Measurements from ENCODE around the gene INPP5E.

The INPP5E gene

GRCh38 chr9:136439481-136440408 lies at the start of gene INPP5E:
INPP5E (minus strand) TSS chr9:136439845; CDS start chr9:136439419, 426 bp downstream.
- peaks cover 37 to 49% of the 10 kb centered on the region in 2 donors for H3K36me3 Mint-ChIP-seq
- peak within 1 kb of the TSS; percentile 85 to 86 for H3K4me3 Mint-ChIP-seq
- no peaks in the 10 kb centered on the region for H3K9me3 Mint-ChIP-seq
- ATAC-seq (replicated peaks) (peak; percentile 86), DNase-seq (peak; percentile 80)
- H3K27me3 Mint-ChIP-seq = no peaks in the 10 kb centered on the region
- peaks cover 29 to 30% of the 10 kb centered on the region in 2 donors for H3K4me1 Mint-ChIP-seq
- H3K27ac Mint-ChIP-seq = peak within 1 kb of the TSS; percentile 85

GRCh38 chr9:136488247-136489214 lies 48.9 kb upstream of the INPP5E start:
- H3K27me3 Mint-ChIP-seq = peaks cover 4 to 12% of the 10 kb centered on the region in 2 donors
- H3K4me1 Mint-ChIP-seq = peaks cover 5 to 25% of the 10 kb centered on the region in 2 donors
- H3K27ac Mint-ChIP-seq = no peak overlapping the region
- ATAC-seq (replicated peaks) = peak; percentile 54 to 57
- no peak overlapping the region for H3K4me3 Mint-ChIP-seq
- H3K36me3 Mint-ChIP-seq = peaks cover 0 to 2% of the 10 kb centered on the region in 2 donors
- peaks cover 0 to 1% of the 10 kb centered on the region in 2 donors for H3K9me3 Mint-ChIP-seq
- DNase-seq = peak; percentile 58

GRCh38 chr9:136487672-136488071 lies 48.0 kb upstream of the INPP5E start:
- H3K4me1 Mint-ChIP-seq = peaks cover 5 to 25% of the 10 kb centered on the region in 2 donors
- no peak overlapping the region for H3K4me3 Mint-ChIP-seq
- DNase-seq (no peak), ATAC-seq (replicated peaks) (no peak)
- H3K27ac Mint-ChIP-seq = no peak overlapping the region
- peaks cover 0 to 1% of the 10 kb centered on the region in 2 donors for H3K9me3 Mint-ChIP-seq
- H3K27me3 Mint-ChIP-seq = peaks cover 4 to 12% of the 10 kb centered on the region in 2 donors
- H3K36me3 Mint-ChIP-seq = peaks cover 0 to 3% of the 10 kb centered on the region in 2 donors

- peaks cover 5 to 26% of the 10 kb centered on the region in 2 donors for H3K4me1 Mint-ChIP-seq
- ATAC-seq (replicated peaks) = no peak
Observed at GRCh38 chr9:136486823-136487620, 47.4 kb upstream of the INPP5E start.

GRCh38 chr9:136486131-136486530 lies 46.5 kb upstream of the INPP5E start:
- H3K27me3 Mint-ChIP-seq = peaks cover 4 to 12% of the 10 kb centered on the region in 2 donors
- ATAC-seq (replicated peaks) (no peak), DNase-seq (no peak)
- H3K36me3 Mint-ChIP-seq = peaks cover 0 to 7% of the 10 kb centered on the region in 2 donors
- no peak overlapping the region for H3K27ac Mint-ChIP-seq
- peaks cover 10 to 34% of the 10 kb centered on the region in 2 donors for H3K4me1 Mint-ChIP-seq
- H3K4me3 Mint-ChIP-seq = no peak overlapping the region
- H3K9me3 Mint-ChIP-seq = no peaks in the 10 kb centered on the region

More at GRCh38 chr9:136486823-136487620, 47.4 kb upstream of the INPP5E start:
- DNase-seq = no peak
- no peak overlapping the region for H3K27ac Mint-ChIP-seq
- no peak overlapping the region for H3K4me3 Mint-ChIP-seq
- peaks cover 0 to 3% of the 10 kb centered on the region in 2 donors for H3K36me3 Mint-ChIP-seq
- H3K9me3 Mint-ChIP-seq = no peaks in the 10 kb centered on the region
- peaks cover 4 to 12% of the 10 kb centered on the region in 2 donors for H3K27me3 Mint-ChIP-seq

GRCh38 chr9:136485049-136486045 lies 45.7 kb upstream of the INPP5E start:
- H3K36me3 Mint-ChIP-seq = peaks cover 0 to 7% of the 10 kb centered on the region in 2 donors
- peaks cover 4 to 12% of the 10 kb centered on the region in 2 donors for H3K27me3 Mint-ChIP-seq
- peaks cover 10 to 37% of the 10 kb centered on the region in 2 donors for H3K4me1 Mint-ChIP-seq
- H3K27ac Mint-ChIP-seq = peak overlapping the region; percentile 42
- ATAC-seq (replicated peaks) (peak in 1 of 2 donors; percentile 11), DNase-seq (peak; percentile 65)
- H3K9me3 Mint-ChIP-seq = no peaks in the 10 kb centered on the region
- peak overlapping the region; percentile 53 to 58 for H3K4me3 Mint-ChIP-seq

- Mint-ChIP-seq H3K4me1 (peaks cover 13 to 43% of the 10 kb centered on the region in 2 donors), H3K27ac (peak overlapping the region; percentile 42), H3K9me3 (no peaks in the 10 kb centered on the region), H3K4me3 (peak overlapping the region; percentile 36 to 94), H3K36me3 (peaks cover 4 to 10% of the 10 kb centered on the region in 2 donors), H3K27me3 (peaks cover 4 to 12% of the 10 kb centered on the region in 2 donors)
- DNase-seq (peak; percentile 21), ATAC-seq (replicated peaks) (no peak)
Observed at GRCh38 chr9:136484153-136485048, 44.8 kb upstream of the INPP5E start.

- peak overlapping the region; percentile 100 for H3K27ac Mint-ChIP-seq
- peaks cover 15 to 43% of the 10 kb centered on the region in 2 donors for H3K4me1 Mint-ChIP-seq
- peak overlapping the region; percentile 94 to 99 for H3K4me3 Mint-ChIP-seq
- peak; percentile 69 to 72 for ATAC-seq (replicated peaks)
- no peaks in the 10 kb centered on the region for H3K9me3 Mint-ChIP-seq
- H3K36me3 Mint-ChIP-seq = peaks cover 4 to 10% of the 10 kb centered on the region in 2 donors
- peak; percentile 93 for DNase-seq
- H3K27me3 Mint-ChIP-seq = peaks cover 4 to 12% of the 10 kb centered on the region in 2 donors
Observed at GRCh38 chr9:136483589-136484152, 44.0 kb upstream of the INPP5E start.

- Mint-ChIP-seq H3K4me1 (peaks cover 13 to 40% of the 10 kb centered on the region in 2 donors), H3K4me3 (peak within 1 kb of the TSS; percentile 94 to 99), H3K27me3 (peaks cover 4 to 6% of the 10 kb centered on the region in 2 donors), H3K9me3 (no peaks in the 10 kb centered on the region), H3K27ac (peak within 1 kb of the TSS; percentile 100), H3K36me3 (peaks cover 4 to 10% of the 10 kb centered on the region in 2 donors)
- ATAC-seq (replicated peaks) (peak; percentile 77 to 78), DNase-seq (peak; percentile 96)
Observed at GRCh38 chr9:136482793-136483588, 43.3 kb upstream of the INPP5E start, which contains the start of gene SEC16A. SEC16A (minus strand) TSS chr9:136483040; CDS start chr9:136477615, 5,425 bp downstream.

GRCh38 chr9:136482046-136482792 lies 42.6 kb upstream of the INPP5E start:
- Mint-ChIP-seq H3K27ac (peak overlapping the region; percentile 100), H3K36me3 (peaks cover 6 to 10% of the 10 kb centered on the region in 2 donors), H3K4me1 (peaks cover 13 to 34% of the 10 kb centered on the region in 2 donors), H3K9me3 (no peaks in the 10 kb centered on the region), H3K4me3 (peak overlapping the region; percentile 94 to 99), H3K27me3 (no peaks in the 10 kb centered on the region)
- DNase-seq (no peak), ATAC-seq (replicated peaks) (peak; percentile 3 to 15)

Data from stimulated activated naive B cell treated with anti-CD40 and anti-IgM and Interleukin-4, amounts not matched to agents 10 μg/mL and 1 μg/mL and 100 μg/mL, for 72 hours (primary cell).